Tibial nerve (tissue), 4 donors: ENCODE measurements around the gene KCNG3. TPM values are rescaled to one million over a fixed set of nuclear protein-coding genes. Genes with fewer than 3 reads are reported as not detected.

Experiments
- DNase-seq, 2 donors: peaks; one replicate each; pipeline ENCODE4 v3.0.0-alpha.2; 2019; ENCODE audit warnings: low spot score in 2 of 2
- H3K27ac ChIP-seq, 4 donors: fragments of 200-600 bp; sonication (generic) in 3 of 4; one replicate each; pipeline ENCODE4 v1.5.1; 2017 to 2019; ENCODE audit warnings: mild to moderate bottlenecking in 1 of 4
- H3K27me3 ChIP-seq, 2 donors: fragments of 200-600 bp; sonication (generic) in 1 of 2; one replicate each; pipeline versions ENCODE4 v1.5.1 to v1.6.0; 2017 to 2019
- H3K36me3 ChIP-seq, 3 donors: fragments of 200-600 bp; sonication (generic); one replicate each; pipeline ENCODE4 v1.5.1; 2018 to 2019
- H3K4me1 ChIP-seq, 4 donors: fragments of 200-600 bp; sonication (generic) in 3 of 4; one replicate each; pipeline ENCODE4 v1.5.1; 2017 to 2019
- H3K4me3 ChIP-seq, 4 donors: fragments of 200-600 bp; sonication (generic) in 3 of 4; one replicate each; pipeline ENCODE4 v1.5.1; 2017 to 2019; ENCODE audit warnings: mild to moderate bottlenecking in 1 of 4, moderate library complexity in 1 of 4
- H3K9me3 ChIP-seq, 4 donors: fragments of 200-600 bp; sonication (generic) in 3 of 4; one replicate each; pipeline ENCODE4 v1.5.1; 2017 to 2019
- EP300 ChIP-seq, 2 donors: sonication (generic); formaldehyde crosslinking; IDR thresholded peaks; one replicate each; pipeline ENCODE4 v1.6.1; 2017; ENCODE audit warnings: antibody characterized with exemption in 2 of 2, mild to moderate bottlenecking in 1 of 2
- POLR2A ChIP-seq, 2 donors: fragments of 450-650 bp; IDR thresholded peaks; one replicate each; pipeline ENCODE4 v1.6.1; 2017; ENCODE audit warnings: antibody characterized with exemption in 2 of 2, mild to moderate bottlenecking in 2 of 2, moderate library complexity in 2 of 2
- WGBS, 2 donors: methylation state at CpG; one replicate each; pipeline ENCODE4 v1.1.5; 2018; 5-methylcytosine and 5-hydroxymethylcytosine counted together
- total RNA-seq, 4 donors: library from RNA; depleted of rRNA; stranded (reverse); fragments of >200 nt; gene quantifications; one replicate each; pipeline ENCODE4 v1.1.0, GENCODE V29; 2016
- TF ChIP-seq, protein P1 (sequence below), 5 experiments: fragments of 200-600 bp in 3 of 5; fragments of 450-650 bp in 2 of 5; sonication (generic) in 3 of 5; IDR thresholded peaks; one replicate each; pipeline ENCODE4 v1.5.1; 2016 to 2019; ENCODE audit warnings: antibody characterized with exemption in 5 of 5, mild to moderate bottlenecking in 3 of 5, moderate library complexity in 2 of 5

Gene KCNG3, protein sequence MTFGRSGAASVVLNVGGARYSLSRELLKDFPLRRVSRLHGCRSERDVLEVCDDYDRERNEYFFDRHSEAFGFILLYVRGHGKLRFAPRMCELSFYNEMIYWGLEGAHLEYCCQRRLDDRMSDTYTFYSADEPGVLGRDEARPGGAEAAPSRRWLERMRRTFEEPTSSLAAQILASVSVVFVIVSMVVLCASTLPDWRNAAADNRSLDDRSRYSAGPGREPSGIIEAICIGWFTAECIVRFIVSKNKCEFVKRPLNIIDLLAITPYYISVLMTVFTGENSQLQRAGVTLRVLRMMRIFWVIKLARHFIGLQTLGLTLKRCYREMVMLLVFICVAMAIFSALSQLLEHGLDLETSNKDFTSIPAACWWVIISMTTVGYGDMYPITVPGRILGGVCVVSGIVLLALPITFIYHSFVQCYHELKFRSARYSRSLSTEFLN
- 10 to 100 TPM in 2 of 4 donors, 1 to 10 TPM in 2; 6.6 to 17.8 (median 9.9) TPM for total RNA-seq

DNA sequence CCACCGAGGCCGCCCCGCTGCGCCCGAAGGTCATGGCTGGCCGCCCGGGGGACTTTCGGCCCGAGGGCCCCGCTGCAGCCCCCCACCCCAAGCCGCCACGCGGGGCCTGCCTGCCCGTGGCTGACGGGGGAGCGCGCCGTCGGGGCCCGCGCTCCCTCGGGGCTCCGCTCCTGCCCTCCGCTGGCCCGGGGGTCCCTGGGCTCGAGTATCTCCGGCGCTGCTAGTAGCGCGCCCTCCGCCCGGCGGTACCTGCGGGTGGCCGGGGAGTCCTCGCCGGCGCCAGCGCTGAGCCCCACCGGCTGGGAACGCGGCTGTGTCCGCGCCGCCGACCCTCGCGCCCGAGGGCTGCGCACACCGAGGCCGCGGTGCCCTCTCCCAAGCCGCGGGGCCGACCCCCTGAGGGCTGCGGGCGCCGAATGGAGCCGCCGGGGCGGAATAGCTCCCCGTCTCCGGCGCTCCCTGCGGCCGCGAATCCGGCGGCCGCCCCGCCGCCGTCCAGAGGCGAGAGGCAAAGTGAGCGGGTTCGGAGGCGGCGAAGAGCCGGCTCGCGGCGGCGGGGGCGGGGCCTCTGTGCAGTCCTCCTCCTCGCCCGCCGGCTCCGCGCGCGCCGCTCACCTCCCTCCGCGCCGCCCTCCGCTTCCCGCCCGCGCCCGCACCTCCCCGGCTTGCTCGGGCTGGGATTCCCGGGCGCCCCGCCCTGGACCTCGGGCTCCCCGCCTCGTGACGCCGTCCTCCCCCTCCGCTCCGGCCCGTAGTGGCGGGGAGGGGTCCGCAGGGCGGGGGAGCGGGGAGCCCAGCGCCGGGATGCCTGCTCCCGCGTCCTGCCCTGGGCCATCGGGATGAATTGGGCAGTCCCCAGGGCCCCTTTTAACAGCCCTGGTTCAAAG lies at the start of gene KCNG3:
Gene KCNG3, minus strand, starts transcription at position 515 of the 887 bp plus-strand sequence. Its CDS starts 481 bp downstream, at position 34.
- no peaks in the 10 kb centered on the region for H3K9me3 ChIP-seq
- DNase-seq = peak; percentile 36 to 50
- peak within 1 kb of the TSS; percentile 56 to 87 (median 60) for H3K27ac ChIP-seq
- TF ChIP-seq, protein P1, sequence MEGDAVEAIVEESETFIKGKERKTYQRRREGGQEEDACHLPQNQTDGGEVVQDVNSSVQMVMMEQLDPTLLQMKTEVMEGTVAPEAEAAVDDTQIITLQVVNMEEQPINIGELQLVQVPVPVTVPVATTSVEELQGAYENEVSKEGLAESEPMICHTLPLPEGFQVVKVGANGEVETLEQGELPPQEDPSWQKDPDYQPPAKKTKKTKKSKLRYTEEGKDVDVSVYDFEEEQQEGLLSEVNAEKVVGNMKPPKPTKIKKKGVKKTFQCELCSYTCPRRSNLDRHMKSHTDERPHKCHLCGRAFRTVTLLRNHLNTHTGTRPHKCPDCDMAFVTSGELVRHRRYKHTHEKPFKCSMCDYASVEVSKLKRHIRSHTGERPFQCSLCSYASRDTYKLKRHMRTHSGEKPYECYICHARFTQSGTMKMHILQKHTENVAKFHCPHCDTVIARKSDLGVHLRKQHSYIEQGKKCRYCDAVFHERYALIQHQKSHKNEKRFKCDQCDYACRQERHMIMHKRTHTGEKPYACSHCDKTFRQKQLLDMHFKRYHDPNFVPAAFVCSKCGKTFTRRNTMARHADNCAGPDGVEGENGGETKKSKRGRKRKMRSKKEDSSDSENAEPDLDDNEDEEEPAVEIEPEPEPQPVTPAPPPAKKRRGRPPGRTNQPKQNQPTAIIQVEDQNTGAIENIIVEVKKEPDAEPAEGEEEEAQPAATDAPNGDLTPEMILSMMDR (IDR thresholded peaks at IDR 0.05) = no peak
- TF ChIP-seq POLR2A (IDR thresholded peaks at IDR 0.05) (peak; percentile 6 to 77), EP300 (IDR thresholded peaks at IDR 0.05) (no peak)
- H3K27me3 ChIP-seq = peaks cover 0 to 25% of the 10 kb centered on the region in 2 donors
- WGBS, 2 donors = 0 to 2% methylated on average over 4 to 74 of the region's 123 CpGs
- no peaks in the 10 kb centered on the region for H3K36me3 ChIP-seq
- peaks cover 0 to 27% (median 0%) of the 10 kb centered on the region in 4 donors for H3K4me1 ChIP-seq
- H3K4me3 ChIP-seq = peak within 1 kb of the TSS; percentile 44 to 73 (median 57)

DNA sequence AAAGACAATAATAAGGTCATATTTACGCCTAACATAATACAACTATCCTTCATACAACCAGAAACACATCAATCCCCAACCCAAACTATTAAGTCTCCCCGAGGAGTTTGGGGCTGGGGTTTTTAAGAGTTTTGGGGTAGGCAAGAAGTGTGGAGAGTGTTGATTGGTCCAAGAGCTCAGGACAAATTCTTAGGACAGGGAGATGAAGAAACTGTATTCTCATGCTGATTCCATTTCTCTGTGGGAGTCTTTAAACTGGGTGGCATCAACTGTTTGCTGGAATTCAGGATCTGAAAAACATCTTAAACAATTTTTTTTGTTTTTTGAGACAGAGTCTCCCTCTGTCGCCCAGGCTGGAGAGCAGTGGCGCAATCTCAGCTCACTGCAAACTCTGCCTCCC lies 49.1 kb upstream of the KCNG3 start:
- H3K36me3 ChIP-seq = no peaks in the 10 kb centered on the region
- no peaks in the 10 kb centered on the region for H3K27me3 ChIP-seq
- H3K4me3 ChIP-seq = no peak overlapping the region
- TF ChIP-seq POLR2A (IDR thresholded peaks at IDR 0.05) = no peak
- TF ChIP-seq, protein P1 (IDR thresholded peaks at IDR 0.05) = no peak
- no peak for TF ChIP-seq EP300 (IDR thresholded peaks at IDR 0.05)
- no peaks in the 10 kb centered on the region for H3K9me3 ChIP-seq
- no peak overlapping the region for H3K27ac ChIP-seq
- 81 to 83% methylated on average over 4 of the region's 4 CpGs for WGBS, 2 donors
- H3K4me1 ChIP-seq = no peaks in the 10 kb centered on the region
- no peak for DNase-seq

DNA sequence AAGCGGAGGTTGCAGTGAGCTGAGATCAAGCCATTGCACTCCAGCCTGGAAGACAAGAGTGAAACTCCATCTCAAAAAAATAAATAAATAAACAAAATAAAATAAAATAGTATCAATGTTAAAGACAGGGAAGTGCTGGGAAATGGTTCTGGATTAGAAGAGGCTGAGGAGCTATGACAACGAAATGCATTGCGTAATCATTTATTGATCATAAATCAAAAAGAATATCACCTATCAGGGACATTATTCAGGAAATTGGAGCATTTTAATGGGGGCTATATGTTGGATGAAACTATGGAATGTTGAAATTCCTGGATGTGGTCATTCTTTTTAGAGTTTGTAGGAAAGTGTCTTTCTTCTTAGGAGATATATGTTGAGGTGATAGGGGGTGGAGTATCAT lies 43.7 kb upstream of the KCNG3 start:
- no peaks in the 10 kb centered on the region for H3K27me3 ChIP-seq
- H3K4me3 ChIP-seq = no peak overlapping the region
- no peak for DNase-seq
- no peaks in the 10 kb centered on the region for H3K4me1 ChIP-seq
- H3K9me3 ChIP-seq = no peaks in the 10 kb centered on the region
- TF ChIP-seq, protein P1 (IDR thresholded peaks at IDR 0.05) = no peak
- no peak for TF ChIP-seq EP300 (IDR thresholded peaks at IDR 0.05)
- TF ChIP-seq POLR2A (IDR thresholded peaks at IDR 0.05) = no peak
- H3K27ac ChIP-seq = no peak overlapping the region
- 99 to 100% methylated on average over 3 of the region's 3 CpGs for WGBS, 2 donors
- no peaks in the 10 kb centered on the region for H3K36me3 ChIP-seq

DNA sequence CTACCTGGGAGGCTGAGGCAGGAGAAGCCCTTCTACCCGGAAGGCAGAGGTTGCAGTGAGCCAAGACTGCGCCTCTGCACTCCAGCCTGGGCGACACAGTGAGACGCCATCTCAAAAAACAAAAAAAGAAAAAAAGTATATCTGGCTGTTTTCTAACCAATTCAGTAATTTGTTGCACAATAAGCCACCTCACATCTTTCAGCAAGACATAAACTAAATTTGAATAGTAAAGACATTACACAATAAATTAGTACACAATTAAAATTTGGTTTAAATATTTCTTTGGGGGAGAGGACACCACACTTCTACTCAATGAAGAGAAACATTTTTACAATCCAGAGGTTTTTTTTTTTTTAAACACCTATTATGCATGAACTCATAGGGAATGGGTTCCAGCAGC lies 38.6 kb upstream of the KCNG3 start:
- 91 to 95% methylated on average over 4 of the region's 4 CpGs for WGBS, 2 donors
- TF ChIP-seq, protein P1 (IDR thresholded peaks at IDR 0.05) = no peak
- no peak for TF ChIP-seq EP300 (IDR thresholded peaks at IDR 0.05)
- TF ChIP-seq POLR2A (IDR thresholded peaks at IDR 0.05) = no peak
- H3K36me3 ChIP-seq = no peaks in the 10 kb centered on the region
- H3K4me1 ChIP-seq = no peaks in the 10 kb centered on the region
- H3K9me3 ChIP-seq = no peaks in the 10 kb centered on the region
- H3K27me3 ChIP-seq = no peaks in the 10 kb centered on the region
- no peak for DNase-seq
- H3K4me3 ChIP-seq = no peak overlapping the region
- H3K27ac ChIP-seq = no peak overlapping the region
